Ishikawa (cell line): ENCODE data around the gene DGKG.

ENCODE experiments used
- CEBPB ChIP-seq: IDR thresholded peaks from 2 replicates; pipeline ENCODE4 v1.6.1; 2012
- CREB1 ChIP-seq: IDR thresholded peaks from 2 replicates; pipeline ENCODE4 v1.6.1; 2012; ENCODE audit warnings: low read depth
- EGR1 ChIP-seq: IDR thresholded peaks from 2 replicates; pipeline ENCODE4 v1.6.1; 2012
- EP300 ChIP-seq: IDR thresholded peaks from 2 replicates; pipeline ENCODE4 v1.6.1; 2012; ENCODE audit warnings: borderline replicate concordance
- FOXM1 ChIP-seq: IDR thresholded peaks from 2 replicates; pipeline ENCODE4 v1.6.1; 2012; ENCODE audit warnings: low read depth, borderline replicate concordance
- MAX ChIP-seq: IDR thresholded peaks from 2 replicates; pipeline ENCODE4 v1.6.1; 2012
- NFIC ChIP-seq: IDR thresholded peaks from 2 replicates; pipeline ENCODE4 v1.6.1; 2012
- RAD21 ChIP-seq: IDR thresholded peaks from 2 replicates; pipeline ENCODE4 v1.6.1; 2012; ENCODE audit warnings: low read depth
- REST ChIP-seq: IDR thresholded peaks from 2 replicates; pipeline ENCODE4 v1.6.1; 2012; ENCODE audit warnings: low read depth, mild to moderate bottlenecking
- TAF1 ChIP-seq: IDR thresholded peaks from 2 replicates; pipeline ENCODE4 v1.6.1; 2012; ENCODE audit warnings: low read depth, mild to moderate bottlenecking
- TCF12 ChIP-seq: IDR thresholded peaks from 2 replicates; pipeline ENCODE4 v1.6.1; 2012; ENCODE audit warnings: low read depth
- TEAD4 ChIP-seq: IDR thresholded peaks from 2 replicates; pipeline ENCODE4 v1.6.1; 2012
- USF1 ChIP-seq: IDR thresholded peaks from 2 replicates; pipeline ENCODE4 v1.6.1; 2012
- YY1 ChIP-seq: IDR thresholded peaks from 2 replicates; pipeline ENCODE4 v1.6.1; 2012; ENCODE audit warnings: low read depth
- ZBTB7A ChIP-seq: IDR thresholded peaks from 2 replicates; pipeline ENCODE4 v1.6.1; 2012; ENCODE audit warnings: low read depth

Gene DGKG

GRCh38 chr3:186374376-186374775 lies 12.3 kb upstream of the DGKG start:
- TF ChIP-seq ZBTB7A (no peak), MAX (no peak), TAF1 (no peak), FOXM1 (no peak), REST (no peak), EGR1 (no peak), CEBPB (no peak), CREB1 (no peak), USF1 (no peak), RAD21 (no peak)

- TF ChIP-seq YY1, result no peak
- TF ChIP-seq REST, result no peak
These were observed 7.2 kb upstream of the DGKG start for GRCh38 chr3:186369217-186369616.

GRCh38 chr3:186368717-186369116 lies 6.7 kb upstream of the DGKG start:
- TF ChIP-seq TEAD4 (no peak), CREB1 (no peak), TCF12 (no peak), MAX (no peak), FOXM1 (no peak), ZBTB7A (no peak), YY1 (no peak), TAF1 (no peak), CEBPB (no peak), REST (no peak), RAD21 (no peak), NFIC (no peak), EP300 (no peak), EGR1 (no peak), USF1 (no peak)

GRCh38 chr3:186368176-186368575 lies 6.1 kb upstream of the DGKG start:
- TF ChIP-seq ZBTB7A, result no peak
- TF ChIP-seq RAD21, result no peak
- no peak for TF ChIP-seq TAF1
- TF ChIP-seq YY1, result no peak
- no peak for TF ChIP-seq EGR1
- no peak for TF ChIP-seq TEAD4

GRCh38 chr3:186367631-186368030 lies 5.6 kb upstream of the DGKG start:
- TF ChIP-seq TAF1, result no peak
- no peak for TF ChIP-seq CEBPB
- TF ChIP-seq MAX, result no peak
- TF ChIP-seq EGR1, result no peak
- no peak for TF ChIP-seq EP300
- no peak for TF ChIP-seq REST
- no peak for TF ChIP-seq NFIC
- no peak for TF ChIP-seq ZBTB7A
- no peak for TF ChIP-seq YY1
- TF ChIP-seq FOXM1, result no peak
- no peak for TF ChIP-seq USF1
- no peak for TF ChIP-seq TEAD4
- TF ChIP-seq RAD21, result no peak
- no peak for TF ChIP-seq CREB1
- no peak for TF ChIP-seq TCF12
